HG02571 (cell line): Measurements from ENCODE around the gene TBC1D10A.

Experiments used
- ATAC-seq: cut with Tn5 transposase; IDR thresholded peaks from one replicate; pipeline ENCODE4 v1.9.1; 2021; ENCODE audit warnings: mild to moderate bottlenecking, moderate library complexity; ENCODE audit not compliant: unreplicated experiment

Gene TBC1D10A

GRCh38 chr22:30248484-30248883 lies 78.3 kb downstream of the TBC1D10A start:
- ATAC-seq, result no peak

- ATAC-seq, result no peak
These were observed 78.8 kb downstream of the TBC1D10A start for GRCh38 chr22:30247974-30248373.

- ATAC-seq, result no peak
These were observed 79.2 kb downstream of the TBC1D10A start for GRCh38 chr22:30247561-30247960.

- ATAC-seq, result no peak
These were observed 79.8 kb downstream of the TBC1D10A start for GRCh38 chr22:30246814-30247376.

- no peak for ATAC-seq
These were observed 80.5 kb downstream of the TBC1D10A start, which contains the start of gene LIF for GRCh38 chr22:30245985-30246813. Gene LIF, minus strand, starts transcription at chr22:30246759. Its CDS starts 64 bp downstream, at chr22:30246695.

- ATAC-seq, result no peak
These were observed 81.4 kb downstream of the TBC1D10A start for GRCh38 chr22:30245181-30245984.

- ATAC-seq, result no peak
These were observed 82.1 kb downstream of the TBC1D10A start for GRCh38 chr22:30244641-30245040.

- ATAC-seq, result no peak
These were observed 82.7 kb downstream of the TBC1D10A start for GRCh38 chr22:30244066-30244465.

GRCh38 chr22:30243661-30244060 lies 83.1 kb downstream of the TBC1D10A start:
- no peak for ATAC-seq
